ENCODE results near the gene MMP19.

MMP19 gene

DNA sequence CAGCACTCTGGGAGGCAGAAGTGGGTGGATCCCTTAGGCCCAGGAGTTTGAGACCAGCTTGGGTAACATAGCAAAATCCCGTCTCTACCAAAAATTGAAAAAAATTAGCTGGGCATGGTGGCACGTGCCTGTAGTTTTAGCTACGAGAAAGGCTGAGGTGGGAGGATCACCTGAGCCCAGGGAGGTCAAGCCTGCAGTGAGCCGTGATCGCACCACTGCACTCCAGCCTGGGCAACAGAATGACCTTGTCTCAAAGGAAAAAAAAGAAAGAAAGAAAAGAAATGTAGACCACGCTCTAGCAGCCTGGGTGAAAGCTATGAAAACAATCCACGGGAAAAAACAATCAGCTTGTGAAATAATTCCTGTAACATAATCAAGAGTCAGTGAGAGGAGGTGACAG, 54.2 kb downstream of the MMP19 start:
- TF ChIP-seq, protein P1, sequence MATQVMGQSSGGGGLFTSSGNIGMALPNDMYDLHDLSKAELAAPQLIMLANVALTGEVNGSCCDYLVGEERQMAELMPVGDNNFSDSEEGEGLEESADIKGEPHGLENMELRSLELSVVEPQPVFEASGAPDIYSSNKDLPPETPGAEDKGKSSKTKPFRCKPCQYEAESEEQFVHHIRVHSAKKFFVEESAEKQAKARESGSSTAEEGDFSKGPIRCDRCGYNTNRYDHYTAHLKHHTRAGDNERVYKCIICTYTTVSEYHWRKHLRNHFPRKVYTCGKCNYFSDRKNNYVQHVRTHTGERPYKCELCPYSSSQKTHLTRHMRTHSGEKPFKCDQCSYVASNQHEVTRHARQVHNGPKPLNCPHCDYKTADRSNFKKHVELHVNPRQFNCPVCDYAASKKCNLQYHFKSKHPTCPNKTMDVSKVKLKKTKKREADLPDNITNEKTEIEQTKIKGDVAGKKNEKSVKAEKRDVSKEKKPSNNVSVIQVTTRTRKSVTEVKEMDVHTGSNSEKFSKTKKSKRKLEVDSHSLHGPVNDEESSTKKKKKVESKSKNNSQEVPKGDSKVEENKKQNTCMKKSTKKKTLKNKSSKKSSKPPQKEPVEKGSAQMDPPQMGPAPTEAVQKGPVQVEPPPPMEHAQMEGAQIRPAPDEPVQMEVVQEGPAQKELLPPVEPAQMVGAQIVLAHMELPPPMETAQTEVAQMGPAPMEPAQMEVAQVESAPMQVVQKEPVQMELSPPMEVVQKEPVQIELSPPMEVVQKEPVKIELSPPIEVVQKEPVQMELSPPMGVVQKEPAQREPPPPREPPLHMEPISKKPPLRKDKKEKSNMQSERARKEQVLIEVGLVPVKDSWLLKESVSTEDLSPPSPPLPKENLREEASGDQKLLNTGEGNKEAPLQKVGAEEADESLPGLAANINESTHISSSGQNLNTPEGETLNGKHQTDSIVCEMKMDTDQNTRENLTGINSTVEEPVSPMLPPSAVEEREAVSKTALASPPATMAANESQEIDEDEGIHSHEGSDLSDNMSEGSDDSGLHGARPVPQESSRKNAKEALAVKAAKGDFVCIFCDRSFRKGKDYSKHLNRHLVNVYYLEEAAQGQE (IDR thresholded peaks at IDR 0.05; ENCODE audit: insufficient read depth in 1 of 2, low read depth in 2 of 2, low read length in 2 of 2), result no peak
- no peak for TF ChIP-seq TAF1 (IDR thresholded peaks at IDR 0.05; ENCODE audit: borderline replicate concordance, insufficient read depth, low read length)
- TF ChIP-seq FOXP2 (optimal IDR thresholded peaks at IDR 0.05; ENCODE audit: borderline replicate concordance, extremely low read depth, extremely low read length, insufficient read depth), result no peak
- TF ChIP-seq SIN3A (IDR thresholded peaks at IDR 0.05; ENCODE audit: borderline replicate concordance, insufficient read depth, low read length), result no peak
- TF ChIP-seq POLR2AphosphoS5 (IDR thresholded peaks at IDR 0.05; ENCODE audit: low read depth, low read length), result no peak
